Testis (tissue), 3 donors: Measurements from ENCODE around the gene NPR1. TPM values are rescaled to one million over a fixed set of nuclear protein-coding genes. Genes with fewer than 3 reads are reported as not detected.
"Not testable (repeated sequence)": the region's sequence is repeated elsewhere in the genome, so short reads cannot be mapped to it uniquely, and the experiment has no call there.

Experiments
- DNase-seq: peaks from one replicate; pipeline ENCODE4 v3.0.0-alpha.2; 2019
- H3K27ac ChIP-seq, 2 donors: fragments of 200-600 bp; sonication (generic); one replicate each; pipeline ENCODE4 v1.5.1; 2019
- H3K27me3 ChIP-seq: fragments of 200-600 bp; sonication (generic); one replicate; pipeline ENCODE4 v1.5.1; 2019
- H3K36me3 ChIP-seq: fragments of 200-600 bp; sonication (generic); one replicate; pipeline ENCODE4 v1.5.1; 2017; ENCODE audit warnings: low read depth; ENCODE audit errors: missing control alignments
- H3K4me1 ChIP-seq: fragments of 200-600 bp; sonication (generic); one replicate; pipeline ENCODE4 v1.5.1; 2019
- H3K4me3 ChIP-seq, 2 donors: fragments of 200-600 bp; sonication (generic); one replicate each; pipeline ENCODE4 v1.5.1; 2017 to 2019
- H3K9me3 ChIP-seq: fragments of 200-600 bp; sonication (generic); one replicate; pipeline ENCODE4 v1.5.1; 2017
- CTCF ChIP-seq, 3 experiments: fragments of 450-650 bp in 2 of 3; fragments of 200-600 bp in 1 of 3; sonication (generic) in 1 of 3; IDR thresholded peaks; one replicate each; pipeline ENCODE4 v1.5.1; 2016 to 2019; ENCODE audit warnings: antibody characterized with exemption in 3 of 3, mild to moderate bottlenecking in 2 of 3, moderate library complexity in 1 of 3
- POLR2A ChIP-seq: fragments of 450-650 bp; IDR thresholded peaks from one replicate; pipeline ENCODE4 v1.6.1; 2017; ENCODE audit warnings: antibody characterized with exemption, mild to moderate bottlenecking, moderate library complexity
- WGBS, 2 donors: methylation state at CpG; one replicate each; pipeline ENCODE4 v1.1.5; 2018; 5-methylcytosine and 5-hydroxymethylcytosine counted together
- intact Hi-C: fragments of 100-400 bp; cut with DNase I; formaldehyde crosslinking; loops from one replicate; pipeline ENCODE4 v1.15.1; 2023; ENCODE audit warnings: low total_unique reads
- polyA plus RNA-seq: library from polyadenylated mRNA; stranded (reverse); fragments of 350-450 nt; fragmentation: Illumina TruSeq; extraction: RNeasy Lipid Tissue Mini Kit (QIAGEN cat#74804); gene quantifications from one replicate; pipeline ENCODE4 v1.2.3, GENCODE V29; 2014; ENCODE audit warnings: low read depth, low replicate concordance; ENCODE audit not compliant: insufficient read depth
- total RNA-seq, 2 donors: library from RNA; depleted of rRNA; stranded (reverse); fragments of >200 nt; gene quantifications; one replicate each; pipeline ENCODE4 v1.2.3, GENCODE V29; 2016

Gene NPR1
- total and polyA plus RNA-seq, 3 donors from 2014 or later: 2.5 to 10.7 (median 4.3) TPM

DNA sequence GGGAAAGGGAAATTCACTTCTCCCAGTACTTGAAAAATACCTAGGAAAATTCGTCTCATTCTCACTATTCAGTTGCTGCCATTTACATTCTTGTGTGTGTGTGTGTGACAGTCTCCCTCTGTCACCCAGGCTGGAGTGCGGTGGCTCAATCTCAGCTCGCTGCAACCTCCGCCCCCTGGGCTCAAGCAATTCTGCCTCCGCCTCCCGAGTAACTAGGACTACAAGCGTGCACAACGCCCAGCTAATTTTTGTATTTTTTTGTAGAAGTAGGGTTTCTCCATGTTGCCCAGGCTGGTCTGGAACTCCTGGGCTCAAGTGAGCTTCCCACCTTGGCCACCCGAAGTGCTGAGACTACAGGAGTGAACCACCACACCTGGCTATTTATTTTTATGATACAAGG lies 18.8 kb upstream of the NPR1 start:
- intact Hi-C loops: no loop called here

GRCh38 chr1:153661111-153661708 lies 17.3 kb upstream of the NPR1 start:
- H3K9me3 ChIP-seq: no peaks in the 10 kb centered on the region
- intact Hi-C loops: no loop called here
- DNase-seq: no peak
- WGBS, 2 donors: 57 to 64% methylated on average over 9 of the region's 9 CpGs
- no peak overlapping the region for H3K27ac ChIP-seq
- H3K4me3 ChIP-seq: no peak overlapping the region
- H3K36me3 ChIP-seq: no peaks in the 10 kb centered on the region
- no peaks in the 10 kb centered on the region for H3K27me3 ChIP-seq
- no peak for TF ChIP-seq CTCF (IDR thresholded peaks at IDR 0.05)
- no peak for TF ChIP-seq POLR2A
- H3K4me1 ChIP-seq: peaks cover 5% of the 10 kb centered on the region

More for the DNA sequence above, 18.8 kb upstream of the NPR1 start:
- H3K27ac ChIP-seq: peak overlapping the region; percentile 98 to 99
- 65 to 71% methylated on average over 9 of the region's 9 CpGs for WGBS, 2 donors
- H3K27me3 ChIP-seq: no peaks in the 10 kb centered on the region
- H3K36me3 ChIP-seq: no peaks in the 10 kb centered on the region
- no peak overlapping the region for H3K4me3 ChIP-seq
- TF ChIP-seq CTCF (IDR thresholded peaks at IDR 0.05): no peak
- no peak for TF ChIP-seq POLR2A
- no peak for DNase-seq
- no peaks in the 10 kb centered on the region for H3K9me3 ChIP-seq
- peaks cover 5% of the 10 kb centered on the region for H3K4me1 ChIP-seq

DNA sequence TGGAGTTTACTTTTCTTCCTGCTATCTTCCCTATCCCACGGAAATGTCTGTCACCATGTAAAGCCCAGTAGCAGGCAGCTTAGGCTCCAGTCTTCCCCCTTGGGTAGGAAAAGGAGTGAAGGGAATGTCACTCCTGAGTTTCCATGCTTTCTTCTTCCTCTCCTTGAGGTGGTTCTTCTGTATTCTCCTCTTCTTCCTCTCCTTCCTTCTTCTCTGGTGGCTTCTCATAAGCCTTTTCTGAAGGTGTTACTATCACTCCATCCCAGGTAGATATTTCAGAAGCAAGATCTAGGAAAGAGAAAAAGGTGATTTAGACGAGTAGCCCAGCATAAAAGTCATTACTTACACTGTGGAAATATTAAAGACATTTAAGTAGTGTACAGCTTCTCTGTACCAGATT lies 16.2 kb upstream of the NPR1 start:
- DNase-seq: no peak
- H3K9me3 ChIP-seq: no peaks in the 10 kb centered on the region

DNA sequence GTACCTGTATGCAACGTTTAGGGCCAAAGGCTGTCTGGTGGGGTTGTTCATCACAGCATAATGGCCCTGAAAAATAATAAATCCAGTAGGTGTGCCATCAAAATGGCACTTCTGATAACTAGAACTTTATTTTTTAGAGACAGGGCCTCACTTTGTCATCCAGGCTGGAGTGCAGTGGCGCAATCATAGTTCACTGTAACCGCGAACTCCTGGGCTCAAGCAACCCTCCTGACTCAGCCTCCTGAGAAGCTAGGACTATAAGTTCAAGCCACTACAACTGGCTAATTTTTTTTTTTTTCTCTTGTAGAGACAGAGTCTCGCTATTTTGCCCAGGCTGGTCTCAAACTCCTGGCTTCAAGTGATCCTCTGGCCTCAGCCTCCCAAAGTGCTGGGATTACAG lies 15.3 kb upstream of the NPR1 start:
- DNase-seq: no peak
- no peak overlapping the region for H3K27ac ChIP-seq
- intact Hi-C loops: no loop called here
- no peaks in the 10 kb centered on the region for H3K36me3 ChIP-seq
- no peaks in the 10 kb centered on the region for H3K9me3 ChIP-seq
- WGBS, 2 donors: 78 to 88% methylated on average over 5 of the region's 5 CpGs
- H3K4me3 ChIP-seq: no peak overlapping the region
- TF ChIP-seq POLR2A (no peak), CTCF (IDR thresholded peaks at IDR 0.05) (no peak)
- H3K4me1 ChIP-seq: peaks cover 5% of the 10 kb centered on the region
- no peaks in the 10 kb centered on the region for H3K27me3 ChIP-seq

More for the DNA sequence above, 16.2 kb upstream of the NPR1 start:
- H3K4me3 ChIP-seq: no peak overlapping the region
- H3K27me3 ChIP-seq: no peaks in the 10 kb centered on the region
- no peaks in the 10 kb centered on the region for H3K36me3 ChIP-seq
- peaks cover 5% of the 10 kb centered on the region for H3K4me1 ChIP-seq
- WGBS, 2 donors: 48 to 55% methylated on average over 2 of the region's 2 CpGs
- intact Hi-C loops: no loop called here
- TF ChIP-seq POLR2A (no peak), CTCF (IDR thresholded peaks at IDR 0.05) (no peak)
- no peak overlapping the region for H3K27ac ChIP-seq

DNA sequence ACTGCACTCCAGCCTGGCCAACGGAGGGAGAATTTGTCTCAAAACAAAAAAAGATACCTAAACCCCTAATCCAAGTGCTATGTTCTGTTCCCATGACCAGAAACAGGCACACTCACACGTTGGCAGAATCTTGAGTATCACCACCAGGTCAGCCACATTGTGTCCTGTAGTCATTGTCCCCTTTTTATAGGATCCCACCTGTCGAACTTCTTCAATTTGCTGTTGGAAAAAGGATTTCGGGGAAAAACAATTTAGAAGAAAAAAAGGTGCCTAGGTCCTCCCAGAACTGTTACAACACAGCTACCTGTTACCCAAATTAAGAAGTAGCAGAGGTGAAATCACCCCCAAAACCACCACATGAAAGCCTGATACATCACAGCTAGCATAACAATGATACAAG lies 11.0 kb upstream of the NPR1 start:
- WGBS, 2 donors: 81 to 82% methylated on average over 4 of the region's 4 CpGs
- no peak for DNase-seq
- H3K9me3 ChIP-seq: no peaks in the 10 kb centered on the region
- intact Hi-C loops: no loop called here
- no peaks in the 10 kb centered on the region for H3K27me3 ChIP-seq
- no peak overlapping the region for H3K4me3 ChIP-seq
- no peaks in the 10 kb centered on the region for H3K36me3 ChIP-seq
- TF ChIP-seq POLR2A (no peak), CTCF (IDR thresholded peaks at IDR 0.05) (no peak)
- peaks cover 9% of the 10 kb centered on the region for H3K4me1 ChIP-seq
- no peak overlapping the region for H3K27ac ChIP-seq

DNA sequence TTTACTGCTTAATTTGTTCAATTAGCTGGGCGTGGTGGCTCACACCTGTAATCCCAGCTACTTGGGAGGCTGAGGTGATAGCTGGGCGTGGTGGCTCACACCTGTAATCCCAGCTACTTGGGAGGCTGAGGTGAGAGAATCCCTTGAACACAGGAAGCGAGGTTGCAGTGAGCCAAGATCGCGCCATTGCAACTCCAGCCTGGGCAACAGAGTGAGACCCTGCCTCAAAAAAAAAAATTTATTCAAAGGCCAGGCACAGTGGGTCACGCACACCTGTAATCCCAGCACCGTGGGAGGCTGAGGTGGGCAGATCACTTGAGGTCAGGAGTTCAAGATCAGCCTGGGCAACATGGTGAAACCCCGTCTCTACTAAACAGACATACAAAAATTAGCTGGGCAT lies 9.8 kb upstream of the NPR1 start:
- 91 to 96% methylated on average over 8 of the region's 8 CpGs for WGBS, 2 donors
- DNase-seq, H3K27me3 ChIP-seq, intact Hi-C loops, H3K9me3 ChIP-seq, H3K4me3 ChIP-seq, H3K27ac ChIP-seq, H3K36me3 ChIP-seq, H3K4me1 ChIP-seq: not testable (repeated sequence)
